GM23338 (cell line): ENCODE data around the gene COL4A2. TPM values are rescaled to one million over a fixed set of nuclear protein-coding genes. Genes with fewer than 3 reads are reported as not detected.

ENCODE experiments used
- ATAC-seq: fragments of 200-7000 bp; cut with Tn5 transposase; 3 replicates; pipeline ENCODE4 v1.9.1; 2020
- DNase-seq: peaks from one replicate; pipeline ENCODE4 v3.0.0-alpha.2; 2015; ENCODE audit warnings: low spot score
- H2AFZ ChIP-seq: fragments of 200-600 bp; sonication (generic); 2 replicates; pipeline ENCODE4 v1.8.0; 2016; ENCODE audit warnings: antibody characterized with exemption, mild to moderate bottlenecking, moderate library complexity
- H3F3A ChIP-seq: fragments of 200-600 bp; sonication (generic); replicated peaks from 2 replicates; pipeline ENCODE4 v1.8.0; 2017; ENCODE audit warnings: antibody characterized with exemption, mixed run types, low read depth
- H3K27ac ChIP-seq: fragments of 200-600 bp; sonication (generic); 2 replicates; pipeline ENCODE4 v1.6.1; 2016; ENCODE audit warnings: low read depth
- H3K27me3 ChIP-seq: fragments of 200-600 bp; sonication (generic); 2 replicates; pipeline ENCODE4 v1.8.0; 2016; ENCODE audit warnings: mild to moderate bottlenecking, mixed run types, moderate library complexity; ENCODE audit not compliant: insufficient read depth
- H3K36me3 ChIP-seq: fragments of 200-600 bp; sonication (generic); 2 replicates; pipeline ENCODE4 v1.8.0; 2016; ENCODE audit warnings: mild to moderate bottlenecking; ENCODE audit not compliant: insufficient read depth
- H3K4me1 ChIP-seq: fragments of 200-600 bp; sonication (generic); 2 replicates; pipeline ENCODE4 v1.8.0; 2016; ENCODE audit warnings: mild to moderate bottlenecking, moderate library complexity; ENCODE audit not compliant: insufficient read depth
- H3K4me2 ChIP-seq: fragments of 200-600 bp; sonication (generic); 2 replicates; pipeline ENCODE4 v1.7.1; 2017; ENCODE audit warnings: mixed run types
- H3K4me3 ChIP-seq: fragments of 200-600 bp; sonication (generic); 2 replicates; pipeline ENCODE4 v1.6.1; 2016; ENCODE audit warnings: mixed run types
- H3K79me2 ChIP-seq: fragments of 200-600 bp; sonication (generic); replicated peaks from 2 replicates; pipeline ENCODE4 v1.8.0; 2017; ENCODE audit warnings: mild to moderate bottlenecking; ENCODE audit not compliant: insufficient read depth
- H3K9me2 ChIP-seq: fragments of 200-600 bp; sonication (generic); 2 replicates; pipeline ENCODE4 v1.8.0; 2017; ENCODE audit not compliant: insufficient read depth
- H4K20me1 ChIP-seq: fragments of 200-600 bp; sonication (generic); replicated peaks from 2 replicates; pipeline ENCODE4 v1.8.0; 2017; ENCODE audit warnings: mild to moderate bottlenecking; ENCODE audit not compliant: insufficient read depth
- H3K27ac Mint-ChIP-seq: 2 replicates; pipeline ENCODE4 v1.8.0; 2020; ENCODE audit warnings: inconsistent platforms, mild to moderate bottlenecking, moderate library complexity, mixed read lengths
- H3K27me3 Mint-ChIP-seq: 3 replicates; pipeline ENCODE4 v1.8.0; 2022; ENCODE audit warnings: low read depth, mild to moderate bottlenecking, moderate library complexity, mixed read lengths, inconsistent platforms; ENCODE audit not compliant: insufficient read depth, poor library complexity
- H3K36me3 Mint-ChIP-seq: 3 replicates; pipeline ENCODE4 v1.8.0; 2021; ENCODE audit warnings: low read depth, mild to moderate bottlenecking, inconsistent platforms, moderate library complexity, mixed read lengths
- H3K4me1 Mint-ChIP-seq: 3 replicates; pipeline ENCODE4 v1.8.0; 2020; ENCODE audit warnings: mild to moderate bottlenecking, inconsistent platforms, mixed read lengths
- H3K4me3 Mint-ChIP-seq: 3 replicates; pipeline ENCODE4 v1.8.0; 2021; ENCODE audit warnings: moderate library complexity, mild to moderate bottlenecking, inconsistent platforms, mixed read lengths
- H3K9me3 Mint-ChIP-seq: 3 replicates; pipeline ENCODE4 v1.8.0; 2020; ENCODE audit warnings: moderate library complexity, mild to moderate bottlenecking, inconsistent platforms, mixed read lengths
- CREB1 ChIP-seq: fragments of 250-450 bp; sonication (Bioruptor Pico); IDR thresholded peaks from 2 replicates; pipeline ENCODE4 v1.5.0; 2020; ENCODE audit warnings: low read depth, mild to moderate bottlenecking, moderate library complexity
- ETS1 ChIP-seq: IDR thresholded peaks from 2 replicates; pipeline ENCODE4 v1.6.1; 2016; ENCODE audit warnings: antibody characterized with exemption
- EZH2 ChIP-seq: fragments of 200-600 bp; sonication (generic); IDR thresholded peaks from one replicate; pipeline ENCODE4 v1.8.0; 2017; ENCODE audit warnings: antibody characterized with exemption, mild to moderate bottlenecking, low read depth; ENCODE audit not compliant: unreplicated experiment
- EZH2phosphoT487 ChIP-seq: fragments of 200-600 bp; sonication (generic); IDR thresholded peaks from one replicate; pipeline ENCODE4 v1.8.1; 2018; ENCODE audit warnings: antibody characterized with exemption; ENCODE audit not compliant: unreplicated experiment
- JUNB ChIP-seq: IDR thresholded peaks from one replicate; pipeline ENCODE4 v1.6.1; 2016; ENCODE audit warnings: antibody characterized with exemption; ENCODE audit not compliant: unreplicated experiment
- NANOG ChIP-seq: IDR thresholded peaks from 2 replicates; pipeline ENCODE4 v1.6.1; 2016; ENCODE audit warnings: antibody characterized with exemption, borderline replicate concordance
- POLR2AphosphoS5 ChIP-seq: IDR thresholded peaks from 2 replicates; pipeline ENCODE4 v1.6.1; 2016; ENCODE audit warnings: antibody characterized with exemption, low read depth
- REST ChIP-seq: IDR thresholded peaks from one replicate; pipeline ENCODE4 v1.6.1; 2018; ENCODE audit warnings: antibody characterized with exemption; ENCODE audit not compliant: unreplicated experiment
- ZNF114 ChIP-seq: fragments of 250-450 bp; sonication (Bioruptor Pico); IDR thresholded peaks from 2 replicates; pipeline ENCODE4 v1.5.0; 2020; ENCODE audit warnings: mild to moderate bottlenecking, moderate library complexity
- polyA plus RNA-seq: library from polyadenylated mRNA; unstranded; fragments of >200 nt; fragmentation: Nextera tagmentation; extraction: Ambion mirVana; gene quantifications from 2 replicates; pipeline ENCODE4 v1.2.1, GENCODE V29; 2016
- total RNA-seq: library from RNA; depleted of rRNA; stranded (reverse); fragments of >200 nt; shearing (Covaris generic); gene quantifications from 2 replicates; pipeline ENCODE4 v1.2.3, GENCODE V29; 2014
- TF ChIP-seq, protein P1 (sequence below): fragments of 250-450 bp; sonication (Bioruptor Pico); IDR thresholded peaks from 2 replicates; pipeline ENCODE4 v1.5.0; 2020; ENCODE audit warnings: mild to moderate bottlenecking, moderate library complexity
- TF ChIP-seq, protein P2 (sequence below), 2 experiments: fragments of 200-600 bp in 1 of 2; sonication (generic) in 1 of 2; conservative IDR thresholded peaks; 2 replicates each; pipeline versions ENCODE4 v1.5.1 to v1.6.1; 2016 to 2017; ENCODE audit warnings: antibody characterized with exemption in 2 of 2, low read depth in 2 of 2, mild to moderate bottlenecking in 2 of 2, moderate library complexity in 1 of 2

The COL4A2 gene
- total and polyA plus RNA-seq, 2 experiments from 2014 or later = 37.4 to 131 TPM

DNA sequence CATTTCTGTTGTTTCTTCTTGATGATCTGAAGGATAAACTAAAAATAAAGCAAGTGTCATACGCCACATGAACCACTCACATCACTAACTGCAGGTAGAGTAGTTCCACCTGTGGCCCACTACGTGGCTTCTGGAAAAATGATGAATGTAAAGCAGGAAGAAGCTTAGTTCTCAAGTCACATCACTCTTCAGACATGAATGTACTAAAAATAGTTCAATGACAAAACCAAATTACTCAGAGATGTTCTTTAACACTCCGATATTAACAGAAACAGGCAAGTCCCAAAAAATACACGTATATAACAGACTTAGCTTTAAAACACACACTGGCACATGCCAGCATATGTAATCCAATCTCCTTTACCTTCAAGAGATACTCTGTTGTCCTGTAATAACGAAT, 232.8 kb downstream of the COL4A2 start:
- Histone ChIP-seq H3K36me3 (0 out of 2 replicates have a peak, but pooled peaks cover 5% of the 10 kb centered on the region), H3K27ac (no peak overlapping the region), H3K4me3 (no peak overlapping the region), H3K4me2 (no peak overlapping the region), H3K4me1 (no peaks in the 10 kb centered on the region), H3F3A (no peaks in the 10 kb centered on the region), H3K79me2 (peaks cover 47% of the 10 kb centered on the region), H3K27me3 (no peaks in the 10 kb centered on the region), H2AFZ (no peak overlapping the region), H3K9me2 (no peaks in the 10 kb centered on the region), H4K20me1 (peaks cover 8% of the 10 kb centered on the region; the same call in 1 of the 2 replicates)
- peaks cover 10% of the 10 kb centered on the region for H3K9me3 Mint-ChIP-seq
- H3K27me3 Mint-ChIP-seq = peaks cover 4% of the 10 kb centered on the region
- TF ChIP-seq POLR2AphosphoS5 (no peak), REST (no peak), JUNB (no peak), ETS1 (no peak), EZH2 (no peak), CREB1 (CRISPR knock-in tag) (no peak), ZNF114 (CRISPR knock-in tag) (no peak), EZH2phosphoT487 (no peak), NANOG (no peak)
- TF ChIP-seq, protein P1, sequence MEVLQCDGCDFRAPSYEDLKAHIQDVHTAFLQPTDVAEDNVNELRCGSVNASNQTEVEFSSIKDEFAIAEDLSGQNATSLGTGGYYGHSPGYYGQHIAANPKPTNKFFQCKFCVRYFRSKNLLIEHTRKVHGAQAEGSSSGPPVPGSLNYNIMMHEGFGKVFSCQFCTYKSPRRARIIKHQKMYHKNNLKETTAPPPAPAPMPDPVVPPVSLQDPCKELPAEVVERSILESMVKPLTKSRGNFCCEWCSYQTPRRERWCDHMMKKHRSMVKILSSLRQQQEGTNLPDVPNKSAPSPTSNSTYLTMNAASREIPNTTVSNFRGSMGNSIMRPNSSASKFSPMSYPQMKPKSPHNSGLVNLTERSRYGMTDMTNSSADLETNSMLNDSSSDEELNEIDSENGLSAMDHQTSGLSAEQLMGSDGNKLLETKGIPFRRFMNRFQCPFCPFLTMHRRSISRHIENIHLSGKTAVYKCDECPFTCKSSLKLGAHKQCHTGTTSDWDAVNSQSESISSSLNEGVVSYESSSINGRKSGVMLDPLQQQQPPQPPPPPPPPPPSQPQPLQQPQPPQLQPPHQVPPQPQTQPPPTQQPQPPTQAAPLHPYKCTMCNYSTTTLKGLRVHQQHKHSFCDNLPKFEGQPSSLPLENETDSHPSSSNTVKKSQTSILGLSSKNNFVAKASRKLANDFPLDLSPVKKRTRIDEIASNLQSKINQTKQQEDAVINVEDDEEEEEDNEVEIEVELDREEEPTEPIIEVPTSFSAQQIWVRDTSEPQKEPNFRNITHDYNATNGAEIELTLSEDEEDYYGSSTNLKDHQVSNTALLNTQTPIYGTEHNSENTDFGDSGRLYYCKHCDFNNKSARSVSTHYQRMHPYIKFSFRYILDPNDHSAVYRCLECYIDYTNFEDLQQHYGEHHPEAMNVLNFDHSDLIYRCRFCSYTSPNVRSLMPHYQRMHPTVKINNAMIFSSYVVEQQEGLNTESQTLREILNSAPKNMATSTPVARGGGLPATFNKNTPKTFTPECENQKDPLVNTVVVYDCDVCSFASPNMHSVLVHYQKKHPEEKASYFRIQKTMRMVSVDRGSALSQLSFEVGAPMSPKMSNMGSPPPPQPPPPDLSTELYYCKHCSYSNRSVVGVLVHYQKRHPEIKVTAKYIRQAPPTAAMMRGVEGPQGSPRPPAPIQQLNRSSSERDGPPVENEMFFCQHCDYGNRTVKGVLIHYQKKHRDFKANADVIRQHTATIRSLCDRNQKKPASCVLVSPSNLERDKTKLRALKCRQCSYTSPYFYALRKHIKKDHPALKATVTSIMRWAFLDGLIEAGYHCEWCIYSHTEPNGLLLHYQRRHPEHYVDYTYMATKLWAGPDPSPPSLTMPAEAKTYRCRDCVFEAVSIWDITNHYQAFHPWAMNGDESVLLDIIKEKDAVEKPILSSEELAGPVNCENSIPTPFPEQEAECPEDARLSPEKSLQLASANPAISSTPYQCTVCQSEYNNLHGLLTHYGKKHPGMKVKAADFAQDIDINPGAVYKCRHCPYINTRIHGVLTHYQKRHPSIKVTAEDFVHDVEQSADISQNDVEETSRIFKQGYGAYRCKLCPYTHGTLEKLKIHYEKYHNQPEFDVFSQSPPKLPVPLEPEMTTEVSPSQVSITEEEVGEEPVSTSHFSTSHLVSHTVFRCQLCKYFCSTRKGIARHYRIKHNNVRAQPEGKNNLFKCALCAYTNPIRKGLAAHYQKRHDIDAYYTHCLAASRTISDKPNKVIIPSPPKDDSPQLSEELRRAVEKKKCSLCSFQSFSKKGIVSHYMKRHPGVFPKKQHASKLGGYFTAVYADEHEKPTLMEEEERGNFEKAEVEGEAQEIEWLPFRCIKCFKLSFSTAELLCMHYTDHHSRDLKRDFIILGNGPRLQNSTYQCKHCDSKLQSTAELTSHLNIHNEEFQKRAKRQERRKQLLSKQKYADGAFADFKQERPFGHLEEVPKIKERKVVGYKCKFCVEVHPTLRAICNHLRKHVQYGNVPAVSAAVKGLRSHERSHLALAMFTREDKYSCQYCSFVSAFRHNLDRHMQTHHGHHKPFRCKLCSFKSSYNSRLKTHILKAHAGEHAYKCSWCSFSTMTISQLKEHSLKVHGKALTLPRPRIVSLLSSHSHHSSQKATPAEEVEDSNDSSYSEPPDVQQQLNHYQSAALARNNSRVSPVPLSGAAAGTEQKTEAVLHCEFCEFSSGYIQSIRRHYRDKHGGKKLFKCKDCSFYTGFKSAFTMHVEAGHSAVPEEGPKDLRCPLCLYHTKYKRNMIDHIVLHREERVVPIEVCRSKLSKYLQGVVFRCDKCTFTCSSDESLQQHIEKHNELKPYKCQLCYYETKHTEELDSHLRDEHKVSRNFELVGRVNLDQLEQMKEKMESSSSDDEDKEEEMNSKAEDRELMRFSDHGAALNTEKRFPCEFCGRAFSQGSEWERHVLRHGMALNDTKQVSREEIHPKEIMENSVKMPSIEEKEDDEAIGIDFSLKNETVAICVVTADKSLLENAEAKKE = no peak
- TF ChIP-seq, protein P2, sequence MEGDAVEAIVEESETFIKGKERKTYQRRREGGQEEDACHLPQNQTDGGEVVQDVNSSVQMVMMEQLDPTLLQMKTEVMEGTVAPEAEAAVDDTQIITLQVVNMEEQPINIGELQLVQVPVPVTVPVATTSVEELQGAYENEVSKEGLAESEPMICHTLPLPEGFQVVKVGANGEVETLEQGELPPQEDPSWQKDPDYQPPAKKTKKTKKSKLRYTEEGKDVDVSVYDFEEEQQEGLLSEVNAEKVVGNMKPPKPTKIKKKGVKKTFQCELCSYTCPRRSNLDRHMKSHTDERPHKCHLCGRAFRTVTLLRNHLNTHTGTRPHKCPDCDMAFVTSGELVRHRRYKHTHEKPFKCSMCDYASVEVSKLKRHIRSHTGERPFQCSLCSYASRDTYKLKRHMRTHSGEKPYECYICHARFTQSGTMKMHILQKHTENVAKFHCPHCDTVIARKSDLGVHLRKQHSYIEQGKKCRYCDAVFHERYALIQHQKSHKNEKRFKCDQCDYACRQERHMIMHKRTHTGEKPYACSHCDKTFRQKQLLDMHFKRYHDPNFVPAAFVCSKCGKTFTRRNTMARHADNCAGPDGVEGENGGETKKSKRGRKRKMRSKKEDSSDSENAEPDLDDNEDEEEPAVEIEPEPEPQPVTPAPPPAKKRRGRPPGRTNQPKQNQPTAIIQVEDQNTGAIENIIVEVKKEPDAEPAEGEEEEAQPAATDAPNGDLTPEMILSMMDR (conservative IDR thresholded peaks at IDR 0.05; ENCODE audit: low read depth in 2 of 2) = no peak
- peaks cover 3% of the 10 kb centered on the region; the same call in 1 of the 3 replicates for H3K4me1 Mint-ChIP-seq
- DNase-seq (no peak), ATAC-seq (no peak)
- no peak overlapping the region for H3K4me3 Mint-ChIP-seq
- peaks cover 10% of the 10 kb centered on the region for H3K36me3 Mint-ChIP-seq
- H3K27ac Mint-ChIP-seq = no peak overlapping the region
